Nephron (organoid): ENCODE results near the gene H2BK1.

Source experiments
- H3K27ac Mint-ChIP-seq, 3 experiments: 2 replicates each; pipeline ENCODE4 v1.8.0; 2020; ENCODE audit warnings: mixed read lengths in 3 of 3, mild to moderate bottlenecking in 2 of 3, moderate library complexity in 1 of 3
- H3K27me3 Mint-ChIP-seq: 2 replicates; pipeline ENCODE4 v1.8.0; 2021; ENCODE audit warnings: low read depth, mild to moderate bottlenecking, moderate library complexity, mixed read lengths
- H3K36me3 Mint-ChIP-seq: 2 replicates; pipeline ENCODE4 v1.8.0; 2020; ENCODE audit warnings: low read depth, mixed read lengths
- H3K4me1 Mint-ChIP-seq: 2 replicates; pipeline ENCODE4 v1.8.0; 2020; ENCODE audit warnings: mixed read lengths
- H3K4me3 Mint-ChIP-seq, 3 experiments: 2 replicates each; pipeline ENCODE4 v1.8.0; 2020; ENCODE audit warnings: mild to moderate bottlenecking in 3 of 3, mixed read lengths in 3 of 3, moderate library complexity in 2 of 3
- H3K9me3 Mint-ChIP-seq: 2 replicates; pipeline ENCODE4 v1.8.0; 2020; ENCODE audit warnings: mixed read lengths
- CTCF ChIP-seq, 3 experiments: fragments of 200-600 bp; sonication (generic); IDR thresholded peaks; one replicate each; pipeline ENCODE4 v1.5.0; 2021; ENCODE audit warnings: antibody characterized with exemption in 3 of 3; ENCODE audit not compliant: unreplicated experiment in 3 of 3

Gene H2BK1

GRCh38 chr7:151240536-151240935 lies 30.2 kb upstream of the H2BK1 start:
- H3K27me3 Mint-ChIP-seq: no peaks in the 10 kb centered on the region
- H3K9me3 Mint-ChIP-seq: no peaks in the 10 kb centered on the region
- peaks cover 14% of the 10 kb centered on the region for H3K4me1 Mint-ChIP-seq
- no peak for TF ChIP-seq CTCF (IDR thresholded peaks at IDR 0.05; ENCODE audit: unreplicated experiment in 3 of 3)
- H3K4me3 Mint-ChIP-seq: no peak overlapping the region
- H3K36me3 Mint-ChIP-seq: peaks cover 29% of the 10 kb centered on the region
- H3K27ac Mint-ChIP-seq: peak overlapping the region in 1 of 3 experiments; percentile 64

- H3K4me3 Mint-ChIP-seq: no peak overlapping the region
- no peak for TF ChIP-seq CTCF (IDR thresholded peaks at IDR 0.05; ENCODE audit: unreplicated experiment in 3 of 3)
- H3K36me3 Mint-ChIP-seq: peaks cover 29% of the 10 kb centered on the region
- peaks cover 14% of the 10 kb centered on the region for H3K4me1 Mint-ChIP-seq
- H3K27ac Mint-ChIP-seq: peak overlapping the region in 1 of 3 experiments; percentile 64
- no peaks in the 10 kb centered on the region for H3K9me3 Mint-ChIP-seq
- H3K27me3 Mint-ChIP-seq: no peaks in the 10 kb centered on the region
Measured at GRCh38 chr7:151239837-151240459, 29.7 kb upstream of the H2BK1 start.

- H3K9me3 Mint-ChIP-seq: no peaks in the 10 kb centered on the region
- TF ChIP-seq CTCF (IDR thresholded peaks at IDR 0.05; ENCODE audit: unreplicated experiment in 3 of 3): no peak
- peaks cover 6% of the 10 kb centered on the region for H3K4me1 Mint-ChIP-seq
- H3K27me3 Mint-ChIP-seq: no peaks in the 10 kb centered on the region
- H3K4me3 Mint-ChIP-seq: no peak overlapping the region
- H3K27ac Mint-ChIP-seq: no peak overlapping the region
- peaks cover 29% of the 10 kb centered on the region for H3K36me3 Mint-ChIP-seq
Measured at GRCh38 chr7:151238924-151239836, 28.9 kb upstream of the H2BK1 start.

- Mint-ChIP-seq H3K27ac (no peak overlapping the region), H3K36me3 (peaks cover 29% of the 10 kb centered on the region), H3K9me3 (no peaks in the 10 kb centered on the region), H3K4me3 (no peak overlapping the region), H3K4me1 (peaks cover 10% of the 10 kb centered on the region), H3K27me3 (no peaks in the 10 kb centered on the region)
- no peak for TF ChIP-seq CTCF (IDR thresholded peaks at IDR 0.05; ENCODE audit: unreplicated experiment in 3 of 3)
Measured at GRCh38 chr7:151238190-151238810, 28.0 kb upstream of the H2BK1 start.

GRCh38 chr7:151237244-151238189 lies 27.2 kb upstream of the H2BK1 start:
- Mint-ChIP-seq H3K9me3 (no peaks in the 10 kb centered on the region), H3K4me1 (peaks cover 14% of the 10 kb centered on the region), H3K27ac (no peak overlapping the region), H3K4me3 (no peak overlapping the region), H3K36me3 (peaks cover 26% of the 10 kb centered on the region), H3K27me3 (no peaks in the 10 kb centered on the region)
- no peak for TF ChIP-seq CTCF (IDR thresholded peaks at IDR 0.05; ENCODE audit: unreplicated experiment in 3 of 3)
